Liver (tissue), 9 donors: ENCODE data around the gene DUT. TPM values are rescaled to one million over a fixed set of nuclear protein-coding genes. Genes with fewer than 3 reads are reported as not detected.

Experiments
- DNase-seq: peaks from one replicate; pipeline ENCODE4 v3.0.0-alpha.2; 2017; ENCODE audit warnings: low spot score
- H3K27ac ChIP-seq, 2 donors: one replicate each; pipeline ENCODE4 v1.7.0; 2013; ENCODE audit warnings: inconsistent platforms in 2 of 2, low read length in 2 of 2, control low read depth in 1 of 2, low read depth in 1 of 2, mild to moderate bottlenecking in 1 of 2
- H3K27me3 ChIP-seq, 4 donors: one replicate each; pipeline versions ENCODE4 v1.6.1 to v1.7.0; 2013; ENCODE audit warnings: low read length in 3 of 4, inconsistent platforms in 1 of 4, mild to moderate bottlenecking in 1 of 4, moderate library complexity in 1 of 4; ENCODE audit not compliant: control insufficient read depth in 4 of 4, insufficient read depth in 4 of 4
- H3K36me3 ChIP-seq, 4 donors: one replicate each; pipeline versions ENCODE4 v1.6.1 to v1.7.0; 2013; ENCODE audit warnings: low read length in 3 of 4, mild to moderate bottlenecking in 3 of 4, low read depth in 1 of 4, moderate library complexity in 1 of 4; ENCODE audit not compliant: control insufficient read depth in 4 of 4, insufficient read depth in 3 of 4
- H3K4me1 ChIP-seq, 4 donors: one replicate each; pipeline versions ENCODE4 v1.6.1 to v1.7.0; 2013; ENCODE audit warnings: low read length in 3 of 4, mild to moderate bottlenecking in 3 of 4, moderate library complexity in 1 of 4; ENCODE audit not compliant: control insufficient read depth in 4 of 4, insufficient read depth in 4 of 4
- H3K4me3 ChIP-seq, 3 donors: one replicate each; pipeline versions ENCODE4 v1.6.1 to v1.7.0; 2013; ENCODE audit warnings: low read length in 3 of 3, control low read depth in 1 of 3, low read depth in 1 of 3, mild to moderate bottlenecking in 1 of 3
- H3K9ac ChIP-seq, 2 donors: one replicate each; pipeline ENCODE4 v1.7.0; 2013; ENCODE audit warnings: low read length in 2 of 2, mild to moderate bottlenecking in 2 of 2, moderate library complexity in 2 of 2, control low read depth in 1 of 2, low read depth in 1 of 2
- H3K9me3 ChIP-seq, 4 donors: one replicate each; pipeline versions ENCODE4 v1.6.1 to v1.7.0; 2013; ENCODE audit warnings: low read length in 3 of 4; ENCODE audit not compliant: control insufficient read depth in 4 of 4
- EGR1 ChIP-seq, 2 donors: IDR thresholded peaks; 2 replicates each; pipeline ENCODE4 v1.6.1; 2016 to 2018; ENCODE audit warnings: antibody characterized with exemption in 2 of 2, low read depth in 2 of 2
- FOXA1 ChIP-seq: IDR thresholded peaks from 2 replicates; pipeline ENCODE4 v1.6.1; 2016; ENCODE audit warnings: antibody characterized with exemption
- FOXA2 ChIP-seq: IDR thresholded peaks from 2 replicates; pipeline ENCODE4 v1.6.1; 2016; ENCODE audit warnings: antibody characterized with exemption
- GABPA ChIP-seq, 2 donors: IDR thresholded peaks in 1 of 2; conservative IDR thresholded peaks in 1 of 2; 2 replicates each; pipeline ENCODE4 v1.6.1; 2016; ENCODE audit warnings: antibody characterized with exemption in 2 of 2, mild to moderate bottlenecking in 1 of 2, moderate library complexity in 1 of 2
- HNF4A ChIP-seq, 2 donors: conservative IDR thresholded peaks; 2 replicates each; pipeline ENCODE4 v1.6.1; 2016; ENCODE audit warnings: antibody characterized with exemption in 2 of 2, mild to moderate bottlenecking in 2 of 2
- HNF4G ChIP-seq: IDR thresholded peaks from 2 replicates; pipeline ENCODE4 v1.6.1; 2016; ENCODE audit warnings: antibody characterized with exemption
- JUND ChIP-seq, 2 donors: IDR thresholded peaks; 2 replicates each; pipeline ENCODE4 v1.6.1; 2016; ENCODE audit warnings: antibody characterized with exemption in 2 of 2
- NR2F2 ChIP-seq: IDR thresholded peaks from 2 replicates; pipeline ENCODE4 v1.6.1; 2016; ENCODE audit warnings: antibody characterized with exemption
- RAD21 ChIP-seq, 2 donors: IDR thresholded peaks; 2 replicates each; pipeline ENCODE4 v1.6.1; 2016; ENCODE audit warnings: antibody characterized with exemption in 2 of 2, mild to moderate bottlenecking in 2 of 2
- RXRA ChIP-seq, 2 donors: IDR thresholded peaks; 2 replicates each; pipeline ENCODE4 v1.6.1; 2017 to 2018; ENCODE audit warnings: antibody characterized with exemption in 2 of 2, mild to moderate bottlenecking in 1 of 2
- SP1 ChIP-seq: IDR thresholded peaks from 2 replicates; pipeline ENCODE4 v1.6.1; 2018; ENCODE audit warnings: antibody characterized with exemption, mild to moderate bottlenecking
- TAF1 ChIP-seq: conservative IDR thresholded peaks from 2 replicates; pipeline ENCODE4 v1.6.1; 2016; ENCODE audit warnings: antibody characterized with exemption, mild to moderate bottlenecking
- YY1 ChIP-seq: IDR thresholded peaks from 2 replicates; pipeline ENCODE4 v1.6.1; 2016; ENCODE audit warnings: antibody characterized with exemption, mild to moderate bottlenecking
- whole genome bisulfite sequencing: extraction: QIAGEN DNeasy Blood & Tissue Kit; methylation state at CpG from one replicate; pipeline ENCODE4 v1.1.7; 2013; 5-methylcytosine and 5-hydroxymethylcytosine counted together
- polyA plus RNA-seq, 2 donors: library from polyadenylated mRNA; stranded (reverse) in 1 of 2; unstranded in 1 of 2; fragments of 200-250 nt in 1 of 2; fragments of >200 nt in 1 of 2; fragmentation: Nextera tagmentation in 1 of 2; extraction: Ambion mirVana in 1 of 2; gene quantifications; one replicate each; pipeline versions ENCODE4 v1.2.1 to v1.2.3, GENCODE V29; 2013 to 2015
- total RNA-seq, 2 donors: library from RNA; depleted of rRNA; stranded (reverse); fragments of >200 nt; gene quantifications; one replicate each; pipeline ENCODE4 v1.2.3, GENCODE V29; 2014
- TF ChIP-seq, protein P1 (sequence below): IDR thresholded peaks from 2 replicates; pipeline ENCODE4 v1.6.1; 2016; ENCODE audit warnings: antibody characterized with exemption
- TF ChIP-seq, protein P2 (sequence below): IDR thresholded peaks from 2 replicates; pipeline ENCODE4 v1.6.1; 2016; ENCODE audit warnings: antibody characterized with exemption
- TF ChIP-seq, protein P3 (sequence below): fragments of 150-350 bp; IDR thresholded peaks from 2 replicates; pipeline ENCODE4 v1.5.1; 2017; ENCODE audit warnings: improper control_type of control experiment, low read depth, low read length; ENCODE audit not compliant: missing input control
- TF ChIP-seq, protein P4 (sequence below): IDR thresholded peaks from 2 replicates; pipeline ENCODE4 v1.6.1; 2016; ENCODE audit warnings: antibody characterized with exemption
- donor health status: healthy.
- donor health status: healthy.
- donor health status: healthy.
- donor health status: healthy.
- donor health status: healthy.

The DUT gene
- total and polyA plus RNA-seq, 4 donors, result 12.8 to 58.7 (median 35.1) TPM

DNA sequence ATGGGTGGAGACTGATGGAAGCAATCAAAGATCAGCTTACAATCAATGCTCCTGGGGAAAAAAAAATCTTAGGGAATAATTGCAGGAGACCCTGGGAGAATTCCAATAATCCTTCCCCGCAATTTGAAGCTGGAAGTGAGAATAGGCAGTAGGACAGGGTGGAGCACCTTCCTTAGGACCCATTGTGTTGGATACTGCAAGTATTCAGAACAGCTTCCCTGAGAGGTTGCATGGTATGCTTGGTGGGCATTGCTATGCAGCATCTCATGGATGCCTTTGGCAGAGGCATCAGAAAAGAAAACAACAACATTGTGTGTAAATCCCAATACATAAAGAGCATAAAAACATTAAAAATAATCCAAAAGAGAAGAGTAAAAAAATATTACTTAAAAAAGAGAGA lies 24.6 kb upstream of the DUT start:
- no peak for DNase-seq
- TF ChIP-seq, protein P1, sequence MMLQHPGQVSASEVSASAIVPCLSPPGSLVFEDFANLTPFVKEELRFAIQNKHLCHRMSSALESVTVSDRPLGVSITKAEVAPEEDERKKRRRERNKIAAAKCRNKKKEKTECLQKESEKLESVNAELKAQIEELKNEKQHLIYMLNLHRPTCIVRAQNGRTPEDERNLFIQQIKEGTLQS, result no peak
- TF ChIP-seq HNF4A (conservative IDR thresholded peaks at IDR 0.05), result no peak
- TF ChIP-seq FOXA2, result no peak
- TF ChIP-seq JUND (IDR thresholded peaks at IDR 0.05), result no peak
- no peaks in the 10 kb centered on the region for H3K36me3 ChIP-seq
- no peaks in the 10 kb centered on the region for H3K4me1 ChIP-seq
- H3K27me3 ChIP-seq, result peaks cover 0 to 5% (median 0%) of the 10 kb centered on the region in 4 donors
- no peak overlapping the region for H3K4me3 ChIP-seq
- H3K9ac ChIP-seq, result no peak overlapping the region
- WGBS, result 84% methylated on average over 1 of the region's 1 CpG
- no peak overlapping the region for H3K27ac ChIP-seq
- no peaks in the 10 kb centered on the region for H3K9me3 ChIP-seq

DNA sequence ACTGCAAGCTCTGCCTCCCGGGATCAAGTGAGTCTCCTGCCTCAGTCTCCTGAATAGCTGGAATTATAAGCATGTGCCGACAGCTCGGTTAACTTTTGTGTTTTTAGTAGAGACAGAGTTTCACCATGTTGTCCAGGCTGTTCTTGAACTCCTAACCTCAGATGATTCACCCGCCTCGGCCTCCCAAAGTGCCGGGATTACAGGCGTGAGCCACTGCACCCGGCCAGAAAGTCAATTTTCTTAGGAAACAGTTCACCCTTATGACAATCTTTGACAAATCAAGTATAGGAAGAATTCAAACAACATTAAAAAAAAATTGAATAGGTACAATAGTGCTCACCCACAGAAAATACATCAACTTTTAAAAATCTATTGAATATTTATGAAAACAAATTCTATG lies 23.6 kb upstream of the DUT start:
- H3K27me3 ChIP-seq, result peaks cover 0 to 5% (median 0%) of the 10 kb centered on the region in 4 donors
- no peaks in the 10 kb centered on the region for H3K9me3 ChIP-seq
- no peak overlapping the region for H3K27ac ChIP-seq
- no peaks in the 10 kb centered on the region for H3K4me1 ChIP-seq
- no peak overlapping the region for H3K4me3 ChIP-seq
- TF ChIP-seq, protein P2, sequence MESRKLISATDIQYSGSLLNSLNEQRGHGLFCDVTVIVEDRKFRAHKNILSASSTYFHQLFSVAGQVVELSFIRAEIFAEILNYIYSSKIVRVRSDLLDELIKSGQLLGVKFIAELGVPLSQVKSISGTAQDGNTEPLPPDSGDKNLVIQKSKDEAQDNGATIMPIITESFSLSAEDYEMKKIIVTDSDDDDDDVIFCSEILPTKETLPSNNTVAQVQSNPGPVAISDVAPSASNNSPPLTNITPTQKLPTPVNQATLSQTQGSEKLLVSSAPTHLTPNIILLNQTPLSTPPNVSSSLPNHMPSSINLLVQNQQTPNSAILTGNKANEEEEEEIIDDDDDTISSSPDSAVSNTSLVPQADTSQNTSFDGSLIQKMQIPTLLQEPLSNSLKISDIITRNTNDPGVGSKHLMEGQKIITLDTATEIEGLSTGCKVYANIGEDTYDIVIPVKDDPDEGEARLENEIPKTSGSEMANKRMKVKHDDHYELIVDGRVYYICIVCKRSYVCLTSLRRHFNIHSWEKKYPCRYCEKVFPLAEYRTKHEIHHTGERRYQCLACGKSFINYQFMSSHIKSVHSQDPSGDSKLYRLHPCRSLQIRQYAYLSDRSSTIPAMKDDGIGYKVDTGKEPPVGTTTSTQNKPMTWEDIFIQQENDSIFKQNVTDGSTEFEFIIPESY, result no peak
- TF ChIP-seq SP1 (no peak), FOXA2 (no peak), FOXA1 (no peak), GABPA (IDR thresholded peaks at IDR 0.05 in 1 of 2, conservative IDR thresholded peaks at IDR 0.05 in 1 of 2) (no peak), NR2F2 (no peak)
- TF ChIP-seq, protein P3, sequence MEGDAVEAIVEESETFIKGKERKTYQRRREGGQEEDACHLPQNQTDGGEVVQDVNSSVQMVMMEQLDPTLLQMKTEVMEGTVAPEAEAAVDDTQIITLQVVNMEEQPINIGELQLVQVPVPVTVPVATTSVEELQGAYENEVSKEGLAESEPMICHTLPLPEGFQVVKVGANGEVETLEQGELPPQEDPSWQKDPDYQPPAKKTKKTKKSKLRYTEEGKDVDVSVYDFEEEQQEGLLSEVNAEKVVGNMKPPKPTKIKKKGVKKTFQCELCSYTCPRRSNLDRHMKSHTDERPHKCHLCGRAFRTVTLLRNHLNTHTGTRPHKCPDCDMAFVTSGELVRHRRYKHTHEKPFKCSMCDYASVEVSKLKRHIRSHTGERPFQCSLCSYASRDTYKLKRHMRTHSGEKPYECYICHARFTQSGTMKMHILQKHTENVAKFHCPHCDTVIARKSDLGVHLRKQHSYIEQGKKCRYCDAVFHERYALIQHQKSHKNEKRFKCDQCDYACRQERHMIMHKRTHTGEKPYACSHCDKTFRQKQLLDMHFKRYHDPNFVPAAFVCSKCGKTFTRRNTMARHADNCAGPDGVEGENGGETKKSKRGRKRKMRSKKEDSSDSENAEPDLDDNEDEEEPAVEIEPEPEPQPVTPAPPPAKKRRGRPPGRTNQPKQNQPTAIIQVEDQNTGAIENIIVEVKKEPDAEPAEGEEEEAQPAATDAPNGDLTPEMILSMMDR, result no peak
- TF ChIP-seq, protein P1, result no peak
- WGBS, result 86% methylated on average over 8 of the region's 8 CpGs
- H3K9ac ChIP-seq, result no peak overlapping the region
- no peaks in the 10 kb centered on the region for H3K36me3 ChIP-seq
- no peak for DNase-seq

DNA sequence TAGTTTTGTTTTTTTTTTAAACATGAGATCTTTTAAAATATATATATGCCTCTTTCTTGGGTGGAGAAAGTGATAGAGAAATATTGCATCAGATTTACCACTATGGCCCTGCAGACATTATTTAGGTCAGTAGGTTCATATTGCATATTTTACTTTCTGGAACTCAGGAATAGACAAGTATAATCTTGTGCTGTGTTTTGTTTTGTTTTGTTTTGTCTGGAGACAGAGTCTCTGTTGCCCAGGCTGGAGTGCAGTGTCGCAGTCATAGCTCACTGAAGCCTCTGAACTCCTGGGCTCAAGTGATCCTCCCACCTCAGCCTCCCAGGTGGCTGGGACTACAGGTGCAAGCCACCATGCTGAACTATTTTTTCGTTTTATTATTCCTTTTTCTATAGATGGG lies 21.5 kb upstream of the DUT start:
- Histone ChIP-seq H3K9me3 (no peaks in the 10 kb centered on the region), H3K36me3 (no peaks in the 10 kb centered on the region), H3K4me1 (no peaks in the 10 kb centered on the region), H3K9ac (no peak overlapping the region), H3K4me3 (no peak overlapping the region), H3K27me3 (peaks cover 0 to 5% (median 0%) of the 10 kb centered on the region in 4 donors), H3K27ac (no peak overlapping the region)
- no peak for TF ChIP-seq FOXA2
- TF ChIP-seq GABPA (IDR thresholded peaks at IDR 0.05 in 1 of 2, conservative IDR thresholded peaks at IDR 0.05 in 1 of 2), result no peak
- TF ChIP-seq EGR1 (IDR thresholded peaks at IDR 0.05; ENCODE audit: low read depth in 2 of 2), result no peak
- no peak for TF ChIP-seq YY1
- no peak for TF ChIP-seq JUND (IDR thresholded peaks at IDR 0.05)
- no peak for TF ChIP-seq HNF4A (conservative IDR thresholded peaks at IDR 0.05)
- TF ChIP-seq FOXA1, result no peak
- TF ChIP-seq, protein P2, result no peak
- TF ChIP-seq, protein P4, sequence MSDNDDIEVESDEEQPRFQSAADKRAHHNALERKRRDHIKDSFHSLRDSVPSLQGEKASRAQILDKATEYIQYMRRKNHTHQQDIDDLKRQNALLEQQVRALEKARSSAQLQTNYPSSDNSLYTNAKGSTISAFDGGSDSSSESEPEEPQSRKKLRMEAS, result no peak
- TF ChIP-seq HNF4G, result no peak
- TF ChIP-seq, protein P3, result no peak
- TF ChIP-seq RXRA (IDR thresholded peaks at IDR 0.05), result no peak
- TF ChIP-seq TAF1, result no peak
- TF ChIP-seq SP1, result no peak
- TF ChIP-seq, protein P1, result no peak
- TF ChIP-seq NR2F2, result no peak
- no peak for TF ChIP-seq RAD21 (IDR thresholded peaks at IDR 0.05)
- 61% methylated on average over 2 of the region's 2 CpGs for WGBS
- DNase-seq, result no peak
